Sigmoid colon (tissue), 7 donors: ENCODE results near the gene EID3. TPM values are rescaled to one million over a fixed set of nuclear protein-coding genes. Genes with fewer than 3 reads are reported as not detected.

Experiments used
- DNase-seq: peaks from one replicate; pipeline ENCODE4 v3.0.0-alpha.2; 2019
- H3K27ac ChIP-seq, 4 donors: fragments of 200-600 bp; sonication (generic); one replicate each; pipeline ENCODE4 v1.5.1; 2016 to 2019; ENCODE audit warnings: mild to moderate bottlenecking in 1 of 4
- H3K27me3 ChIP-seq, 3 donors: fragments of 200-600 bp; sonication (generic); one replicate each; pipeline ENCODE4 v1.5.1; 2019; ENCODE audit warnings: mild to moderate bottlenecking in 1 of 3
- H3K36me3 ChIP-seq, 4 donors: fragments of 200-600 bp; sonication (generic); one replicate each; pipeline ENCODE4 v1.5.1; 2016 to 2019
- H3K4me1 ChIP-seq, 4 donors: fragments of 200-600 bp; sonication (generic); one replicate each; pipeline ENCODE4 v1.5.1; 2017 to 2019
- H3K4me3 ChIP-seq, 4 donors: fragments of 200-600 bp; sonication (generic); one replicate each; pipeline ENCODE4 v1.5.1; 2017 to 2019; ENCODE audit warnings: mild to moderate bottlenecking in 2 of 4, moderate library complexity in 1 of 4
- H3K9me3 ChIP-seq, 4 donors: fragments of 200-600 bp in 3 of 4; sonication (generic) in 3 of 4; one replicate each; pipeline versions ENCODE4 v1.5.1 to v1.6.1; 2013 to 2019
- EP300 ChIP-seq, 4 donors: sonication (generic); formaldehyde crosslinking; IDR thresholded peaks; one replicate each; pipeline ENCODE4 v1.6.1; 2017; ENCODE audit warnings: antibody characterized with exemption in 4 of 4
- POLR2A ChIP-seq, 2 donors: fragments of 450-650 bp; IDR thresholded peaks; one replicate each; pipeline ENCODE4 v1.6.1; 2016; ENCODE audit warnings: antibody characterized with exemption in 2 of 2, mild to moderate bottlenecking in 2 of 2, moderate library complexity in 2 of 2
- POLR2AphosphoS5 ChIP-seq, 4 donors: sonication (generic); formaldehyde crosslinking; IDR thresholded peaks; one replicate each; pipeline ENCODE4 v1.6.1; 2017; ENCODE audit warnings: antibody characterized with exemption in 4 of 4
- WGBS, 2 donors: extraction: QIAGEN DNeasy Blood & Tissue Kit; methylation state at CpG; one replicate each; pipeline ENCODE4 v1.1.7; 2013; 5-methylcytosine and 5-hydroxymethylcytosine counted together
- intact Hi-C: fragments of 100-400 bp; cut with DNase I; formaldehyde crosslinking; loops from one replicate; pipeline ENCODE4 v1.15.1; 2023
- polyA plus RNA-seq, 3 donors: library from polyadenylated mRNA; stranded (reverse); fragments of 200-250 nt; gene quantifications; one replicate each; pipeline ENCODE4 v1.2.3, GENCODE V29; 2013
- total RNA-seq, 4 donors: library from RNA; depleted of rRNA; stranded (reverse); fragments of >200 nt; gene quantifications; one replicate each; pipeline ENCODE4 v1.1.0, GENCODE V29; 2016
- TF ChIP-seq, protein P1 (sequence below), 4 experiments: fragments of 450-650 bp in 3 of 4; fragments of 200-600 bp in 1 of 4; IDR thresholded peaks; one replicate each; pipeline ENCODE4 v1.5.1; 2016 to 2019; ENCODE audit warnings: antibody characterized with exemption in 4 of 4, mild to moderate bottlenecking in 3 of 4, moderate library complexity in 2 of 4
- donor health status: healthy with polysubstance abuse.
- donor health status: Bipolar disorder and iron deficiency.
- donor health status: healthy.

EID3 gene
- total and polyA plus RNA-seq, 7 donors, result 0.46 to 21.9 (median 4.6) TPM

DNA sequence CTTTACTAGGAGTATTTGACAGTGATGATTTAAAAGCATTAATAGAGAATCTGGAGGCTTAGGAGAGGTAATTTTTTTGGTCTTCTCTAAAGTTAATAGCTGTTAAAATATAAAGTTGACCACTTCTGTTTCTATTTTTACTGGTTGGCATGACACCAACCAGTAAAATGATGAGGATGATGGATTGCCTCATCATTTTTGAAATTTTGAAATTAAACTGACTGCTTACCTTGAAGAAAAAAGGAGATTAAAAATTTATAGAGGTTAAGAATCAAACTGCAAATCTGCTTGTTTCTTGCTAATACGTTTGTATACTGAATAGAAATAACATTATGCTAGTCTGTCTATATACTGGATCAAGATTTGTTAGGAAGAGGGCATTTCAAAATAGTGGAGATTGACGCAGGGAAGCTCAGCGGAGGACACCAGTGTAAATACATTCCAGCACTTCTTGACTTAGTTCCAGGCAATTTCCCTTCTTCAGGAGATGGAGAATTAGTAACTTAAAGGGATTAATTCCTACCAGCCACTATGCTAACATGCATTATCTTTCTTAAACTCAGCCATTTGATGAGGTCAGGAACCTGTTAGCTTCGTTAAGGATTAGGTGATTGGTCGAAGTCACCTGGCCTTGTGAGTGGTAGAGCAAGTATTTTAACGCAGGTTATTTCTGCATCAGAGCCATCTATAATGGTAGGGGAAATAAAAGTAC, 3.6 kb downstream of the EID3 start:
- Histone ChIP-seq H3K27ac (peak overlapping the region in 3 of 4 donors; percentile 45 to 88 (median 52)), H3K36me3 (peaks cover 0 to 15% (median 8%) of the 10 kb centered on the region in 4 donors), H3K4me3 (no peak overlapping the region), H3K9me3 (no peaks in the 10 kb centered on the region), H3K27me3 (no peaks in the 10 kb centered on the region), H3K4me1 (peaks cover 0 to 57% (median 52%) of the 10 kb centered on the region in 4 donors)
- intact Hi-C loops, result loop anchor here (5.0 kb wide), 1 partner anchor 40 kb away; no protein-coding TSS in a partner anchor
- 82 to 84% methylated on average over 6 of the region's 6 CpGs for WGBS, 2 donors
- TF ChIP-seq EP300 (IDR thresholded peaks at IDR 0.05), result no peak
- DNase-seq, result no peak

DNA sequence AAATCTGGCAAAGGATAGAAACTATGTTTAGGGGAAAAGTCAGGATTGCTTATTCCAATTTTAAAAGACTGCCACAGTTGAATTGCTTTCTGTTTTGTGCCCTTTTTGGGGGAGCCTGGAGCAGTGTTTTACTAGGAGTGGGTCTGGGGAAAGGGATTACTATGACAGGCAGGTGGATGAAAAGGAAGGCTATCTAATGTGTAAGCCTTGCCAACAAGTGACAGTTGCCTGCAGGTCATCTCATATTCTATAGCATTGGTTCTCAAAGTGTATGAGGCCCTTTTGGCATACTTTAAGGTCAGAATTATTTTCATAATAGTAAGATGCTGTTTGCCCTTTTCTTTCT, 4.1 kb downstream of the EID3 start:
- Histone ChIP-seq H3K36me3 (peaks cover 0 to 21% (median 12%) of the 10 kb centered on the region in 4 donors), H3K4me3 (no peak overlapping the region), H3K9me3 (no peaks in the 10 kb centered on the region), H3K27ac (peak overlapping the region in 3 of 4 donors; percentile 45 to 88 (median 52)), H3K27me3 (no peaks in the 10 kb centered on the region), H3K4me1 (peaks cover 0 to 55% (median 50%) of the 10 kb centered on the region in 4 donors)
- no peak for DNase-seq
- TF ChIP-seq, protein P1, sequence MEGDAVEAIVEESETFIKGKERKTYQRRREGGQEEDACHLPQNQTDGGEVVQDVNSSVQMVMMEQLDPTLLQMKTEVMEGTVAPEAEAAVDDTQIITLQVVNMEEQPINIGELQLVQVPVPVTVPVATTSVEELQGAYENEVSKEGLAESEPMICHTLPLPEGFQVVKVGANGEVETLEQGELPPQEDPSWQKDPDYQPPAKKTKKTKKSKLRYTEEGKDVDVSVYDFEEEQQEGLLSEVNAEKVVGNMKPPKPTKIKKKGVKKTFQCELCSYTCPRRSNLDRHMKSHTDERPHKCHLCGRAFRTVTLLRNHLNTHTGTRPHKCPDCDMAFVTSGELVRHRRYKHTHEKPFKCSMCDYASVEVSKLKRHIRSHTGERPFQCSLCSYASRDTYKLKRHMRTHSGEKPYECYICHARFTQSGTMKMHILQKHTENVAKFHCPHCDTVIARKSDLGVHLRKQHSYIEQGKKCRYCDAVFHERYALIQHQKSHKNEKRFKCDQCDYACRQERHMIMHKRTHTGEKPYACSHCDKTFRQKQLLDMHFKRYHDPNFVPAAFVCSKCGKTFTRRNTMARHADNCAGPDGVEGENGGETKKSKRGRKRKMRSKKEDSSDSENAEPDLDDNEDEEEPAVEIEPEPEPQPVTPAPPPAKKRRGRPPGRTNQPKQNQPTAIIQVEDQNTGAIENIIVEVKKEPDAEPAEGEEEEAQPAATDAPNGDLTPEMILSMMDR (IDR thresholded peaks at IDR 0.05), result no peak
- TF ChIP-seq EP300 (IDR thresholded peaks at IDR 0.05) (no peak), POLR2AphosphoS5 (IDR thresholded peaks at IDR 0.05) (no peak), POLR2A (IDR thresholded peaks at IDR 0.05) (no peak)
- intact Hi-C loops, result loop anchor here (5.0 kb wide), 1 partner anchor 40 kb away; no protein-coding TSS in a partner anchor

DNA sequence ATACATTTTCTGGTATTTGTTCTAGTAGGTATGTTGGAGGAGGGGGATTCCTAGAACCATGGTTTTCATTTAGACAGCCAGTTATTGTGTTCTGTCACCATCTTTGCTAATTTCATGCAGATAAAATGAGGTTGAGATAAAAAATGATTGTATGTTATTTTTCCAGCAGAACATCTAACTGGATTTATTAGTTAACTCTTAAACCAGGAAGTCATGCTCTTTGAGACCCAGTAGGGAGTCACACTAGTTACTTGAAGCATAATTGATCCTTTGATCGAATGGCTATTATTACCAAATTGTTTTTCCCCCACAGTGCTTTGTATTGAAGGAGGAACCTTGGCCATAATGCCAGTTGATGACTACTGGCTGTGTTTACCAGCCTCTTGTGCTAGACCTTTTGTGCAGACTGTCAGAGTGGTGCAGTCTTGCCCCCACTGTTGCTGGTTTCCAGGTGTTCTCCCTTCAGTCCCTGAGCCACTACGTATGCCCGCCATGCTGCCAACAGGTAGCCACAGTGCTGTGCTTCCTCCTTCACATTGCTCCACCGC, 6.0 kb downstream of the EID3 start:
- no peak for DNase-seq
- no peak for TF ChIP-seq POLR2A (IDR thresholded peaks at IDR 0.05)
- no peaks in the 10 kb centered on the region for H3K27me3 ChIP-seq
- H3K36me3 ChIP-seq, result peaks cover 11 to 40% (median 30%) of the 10 kb centered on the region in 4 donors
- intact Hi-C loops, result loop anchor here (5.0 kb wide), 1 partner anchor 38 kb away; no protein-coding TSS in a partner anchor
- no peaks in the 10 kb centered on the region for H3K9me3 ChIP-seq
- WGBS, 2 donors, result 96 to 97% methylated on average over 4 of the region's 4 CpGs
- peak overlapping the region in 1 of 4 donors; percentile 3 for H3K27ac ChIP-seq
- no peak overlapping the region for H3K4me3 ChIP-seq
- peaks cover 0 to 42% (median 34%) of the 10 kb centered on the region in 4 donors for H3K4me1 ChIP-seq

DNA sequence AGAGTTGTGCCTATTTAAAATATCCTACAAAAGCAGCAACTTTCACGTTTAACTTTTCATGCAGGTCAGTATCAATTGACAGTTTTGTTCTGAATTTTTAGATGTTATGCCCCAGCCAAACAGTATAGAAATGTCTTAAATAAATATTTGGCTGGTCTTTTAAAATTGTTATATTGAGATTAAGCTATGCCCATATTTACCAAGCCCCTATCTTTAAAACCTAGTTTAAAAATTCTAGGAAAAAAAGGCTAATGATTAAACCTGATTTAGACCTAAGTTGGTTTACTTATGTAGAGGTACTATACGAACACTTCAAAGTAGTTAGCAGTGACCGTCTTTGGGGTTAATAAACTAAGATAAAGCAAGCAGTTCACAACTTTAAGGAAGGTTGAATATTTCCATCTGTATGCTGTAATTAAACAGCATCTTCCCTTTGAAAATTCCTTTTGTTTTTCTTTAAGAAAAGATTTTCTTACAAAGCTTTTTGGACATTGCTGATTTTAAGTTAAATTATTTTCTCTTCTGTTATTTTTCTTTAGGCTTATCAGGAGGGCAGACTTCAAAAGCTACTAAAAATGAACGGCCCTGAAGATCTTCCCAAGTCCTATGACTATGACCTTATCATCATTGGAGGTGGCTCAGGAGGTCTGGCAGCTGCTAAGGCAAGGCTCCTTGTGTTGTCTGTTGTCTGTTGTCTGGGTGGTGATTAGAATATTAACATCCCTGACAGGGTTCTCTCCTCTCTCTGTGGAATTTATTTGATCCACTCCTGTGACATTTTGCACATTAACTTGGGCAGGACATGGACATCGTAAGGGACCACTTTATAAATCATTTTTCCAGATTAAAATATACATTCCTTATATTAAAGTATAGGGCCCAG, 7.5 kb downstream of the EID3 start:
- peaks cover 0 to 32% (median 22%) of the 10 kb centered on the region in 4 donors for H3K4me1 ChIP-seq
- TF ChIP-seq, protein P1 (IDR thresholded peaks at IDR 0.05), result no peak
- H3K9me3 ChIP-seq, result no peaks in the 10 kb centered on the region
- H3K27me3 ChIP-seq, result no peaks in the 10 kb centered on the region
- no peak overlapping the region for H3K27ac ChIP-seq
- H3K36me3 ChIP-seq, result peaks cover 20 to 54% (median 39%) of the 10 kb centered on the region in 4 donors
- WGBS, 2 donors, result 80 to 86% methylated on average over 5 of the region's 5 CpGs
- intact Hi-C loops, result no loop called here
- H3K4me3 ChIP-seq, result no peak overlapping the region
- DNase-seq, result no peak

DNA sequence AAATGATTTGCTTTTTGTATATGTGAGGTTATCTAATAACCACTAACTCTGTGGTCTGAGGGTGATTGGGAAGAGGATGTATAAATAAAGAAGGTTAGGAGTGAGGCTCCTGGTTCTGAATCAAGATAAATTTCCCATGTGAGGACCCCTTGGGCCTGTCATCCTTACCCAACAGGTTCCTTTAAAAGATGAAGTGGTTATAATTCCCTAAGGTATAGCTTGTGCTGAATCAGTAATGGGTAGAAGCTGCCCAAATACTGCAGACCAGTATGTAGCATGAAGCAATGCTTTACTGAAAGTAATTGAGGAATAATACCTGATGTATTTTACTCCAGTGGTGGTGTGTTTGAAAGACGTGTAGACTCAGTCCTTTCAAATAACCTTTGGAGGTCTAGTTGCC, 8.7 kb downstream of the EID3 start:
- peaks cover 0 to 20% (median 10%) of the 10 kb centered on the region in 4 donors for H3K4me1 ChIP-seq
- no peak overlapping the region for H3K27ac ChIP-seq
- H3K36me3 ChIP-seq, result peaks cover 27 to 66% (median 49%) of the 10 kb centered on the region in 4 donors
- intact Hi-C loops, result no loop called here
- DNase-seq, result no peak
- no peak for TF ChIP-seq POLR2A (IDR thresholded peaks at IDR 0.05)
- H3K4me3 ChIP-seq, result no peak overlapping the region
- H3K27me3 ChIP-seq, result no peaks in the 10 kb centered on the region
- H3K9me3 ChIP-seq, result no peaks in the 10 kb centered on the region
- 90 to 94% methylated on average over 1 of the region's 1 CpG for WGBS, 2 donors

DNA sequence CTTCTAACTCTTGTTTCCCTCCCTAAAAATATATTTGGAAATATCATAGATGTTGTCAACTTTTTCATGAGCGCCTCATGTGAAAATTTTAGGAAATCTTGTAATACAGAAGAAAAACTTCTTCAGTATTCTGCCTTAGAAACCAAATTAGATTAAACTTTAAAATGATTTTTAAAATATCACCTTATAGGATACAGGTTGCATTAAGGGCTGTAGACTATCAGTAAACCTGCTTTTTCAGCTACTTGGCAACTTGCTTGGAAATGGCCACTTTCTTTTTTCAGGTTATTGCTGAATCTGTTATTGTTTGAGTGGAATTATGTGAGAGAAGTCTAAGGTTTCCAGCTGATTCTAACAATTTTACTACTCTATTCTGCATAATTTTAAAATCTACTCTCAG, 9.1 kb downstream of the EID3 start:
- H3K27ac ChIP-seq, result no peak overlapping the region
- peaks cover 0 to 15% (median 6%) of the 10 kb centered on the region in 4 donors for H3K4me1 ChIP-seq
- no peak overlapping the region for H3K4me3 ChIP-seq
- no peaks in the 10 kb centered on the region for H3K27me3 ChIP-seq
- H3K9me3 ChIP-seq, result no peaks in the 10 kb centered on the region
- 98 to 99% methylated on average over 1 of the region's 1 CpG for WGBS, 2 donors
- intact Hi-C loops, result no loop called here
- no peak for DNase-seq
- peaks cover 30 to 71% (median 50%) of the 10 kb centered on the region in 4 donors for H3K36me3 ChIP-seq
- TF ChIP-seq POLR2AphosphoS5 (IDR thresholded peaks at IDR 0.05), result no peak
- TF ChIP-seq, protein P1 (IDR thresholded peaks at IDR 0.05), result no peak
- TF ChIP-seq POLR2A (IDR thresholded peaks at IDR 0.05), result no peak
- no peak for TF ChIP-seq EP300 (IDR thresholded peaks at IDR 0.05)
